Measurements from ENCODE around the gene GPATCH8. TPM values are rescaled to one million over a fixed set of nuclear protein-coding genes. Genes with fewer than 3 reads are reported as not detected.

The GPATCH8 gene
- total and polyA plus RNA-seq, 8 donors, result 5.2 to 58.2 (median 19.5) TPM

DNA sequence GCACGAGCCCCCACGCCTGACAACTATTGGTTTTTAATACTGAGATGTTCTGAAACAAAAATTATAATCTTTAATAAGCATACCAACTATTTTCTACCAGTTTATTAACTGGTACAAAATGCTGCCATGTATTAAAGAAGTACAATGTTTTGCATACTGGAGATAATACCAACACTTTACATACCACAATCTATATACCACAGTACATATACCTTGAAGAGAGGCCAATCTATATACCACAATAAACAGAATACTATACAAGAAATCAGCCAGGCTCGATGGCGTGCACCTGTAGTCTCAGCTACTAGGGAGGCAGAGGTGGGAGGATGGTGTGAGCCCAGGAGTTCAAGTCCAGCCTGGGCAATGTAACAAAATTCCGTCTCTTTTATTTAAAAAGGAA, 9.9 kb downstream of the GPATCH8 start:
- 88 to 93% (median 91%) methylated on average over 5 of the region's 5 CpGs for WGBS, 5 donors
- peaks cover 0 to 77% (median 14%) of the 10 kb centered on the region in 4 donors for H3K4me1 ChIP-seq
- H3K27ac ChIP-seq, result no peak overlapping the region
- intact Hi-C loops (cut with DNase I; ENCODE audit: low total_unique reads), result no loop called here
- peaks cover 0 to 12% (median 5%) of the 10 kb centered on the region in 4 donors for H3K36me3 ChIP-seq
- DNase-seq, result no peak
- no peak for TF ChIP-seq POLR2A (IDR thresholded peaks at IDR 0.05)
- no peak for TF ChIP-seq POLR2AphosphoS5 (IDR thresholded peaks at IDR 0.05)
- TF ChIP-seq, protein P1, sequence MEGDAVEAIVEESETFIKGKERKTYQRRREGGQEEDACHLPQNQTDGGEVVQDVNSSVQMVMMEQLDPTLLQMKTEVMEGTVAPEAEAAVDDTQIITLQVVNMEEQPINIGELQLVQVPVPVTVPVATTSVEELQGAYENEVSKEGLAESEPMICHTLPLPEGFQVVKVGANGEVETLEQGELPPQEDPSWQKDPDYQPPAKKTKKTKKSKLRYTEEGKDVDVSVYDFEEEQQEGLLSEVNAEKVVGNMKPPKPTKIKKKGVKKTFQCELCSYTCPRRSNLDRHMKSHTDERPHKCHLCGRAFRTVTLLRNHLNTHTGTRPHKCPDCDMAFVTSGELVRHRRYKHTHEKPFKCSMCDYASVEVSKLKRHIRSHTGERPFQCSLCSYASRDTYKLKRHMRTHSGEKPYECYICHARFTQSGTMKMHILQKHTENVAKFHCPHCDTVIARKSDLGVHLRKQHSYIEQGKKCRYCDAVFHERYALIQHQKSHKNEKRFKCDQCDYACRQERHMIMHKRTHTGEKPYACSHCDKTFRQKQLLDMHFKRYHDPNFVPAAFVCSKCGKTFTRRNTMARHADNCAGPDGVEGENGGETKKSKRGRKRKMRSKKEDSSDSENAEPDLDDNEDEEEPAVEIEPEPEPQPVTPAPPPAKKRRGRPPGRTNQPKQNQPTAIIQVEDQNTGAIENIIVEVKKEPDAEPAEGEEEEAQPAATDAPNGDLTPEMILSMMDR (IDR thresholded peaks at IDR 0.05), result no peak
- TF ChIP-seq EP300 (IDR thresholded peaks at IDR 0.05), result no peak
- H3K27me3 ChIP-seq, result no peaks in the 10 kb centered on the region
- no peak overlapping the region for H3K4me3 ChIP-seq
- H3K9me3 ChIP-seq, result no peaks in the 10 kb centered on the region

DNA sequence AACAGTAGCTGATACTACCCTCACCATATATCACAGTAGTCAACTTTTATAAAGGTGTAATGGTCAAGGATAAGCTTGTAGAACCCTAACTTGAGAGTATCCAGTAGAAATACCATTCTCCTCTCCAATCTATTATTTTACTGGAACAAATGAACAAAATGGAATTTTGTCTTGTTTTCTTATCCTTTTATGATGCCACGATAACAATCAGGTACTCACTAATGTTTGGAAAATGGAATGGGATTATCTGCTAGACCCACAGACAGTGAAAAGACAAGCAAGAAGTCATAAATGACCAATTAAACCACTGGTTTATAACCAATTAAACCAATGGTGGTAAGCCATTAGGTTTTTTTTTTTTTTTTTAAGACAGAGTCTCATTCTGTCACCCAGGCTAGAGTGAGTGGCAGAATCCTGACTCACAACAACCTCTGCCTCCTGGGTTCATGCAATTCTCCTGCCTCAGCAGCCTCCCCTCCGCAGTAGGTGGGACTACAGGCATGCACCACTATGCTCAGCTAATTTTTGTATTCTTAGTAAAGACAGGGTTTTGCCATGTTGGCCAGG, 10.4 kb downstream of the GPATCH8 start:
- TF ChIP-seq POLR2AphosphoS5 (IDR thresholded peaks at IDR 0.05), result no peak
- TF ChIP-seq, protein P1 (IDR thresholded peaks at IDR 0.05), result no peak
- TF ChIP-seq EP300 (IDR thresholded peaks at IDR 0.05), result no peak
- no peak for DNase-seq
- no peaks in the 10 kb centered on the region for H3K27me3 ChIP-seq
- H3K4me1 ChIP-seq, result peaks cover 0 to 75% (median 11%) of the 10 kb centered on the region in 4 donors
- no peak overlapping the region for H3K4me3 ChIP-seq
- WGBS, 5 donors, result 91 to 99% (median 95%) methylated on average over 2 of the region's 2 CpGs
- intact Hi-C loops (cut with DNase I; ENCODE audit: low total_unique reads), result no loop called here
- no peak overlapping the region for H3K27ac ChIP-seq
- H3K9me3 ChIP-seq, result no peaks in the 10 kb centered on the region
- H3K36me3 ChIP-seq, result peaks cover 0 to 12% (median 6%) of the 10 kb centered on the region in 4 donors

DNA sequence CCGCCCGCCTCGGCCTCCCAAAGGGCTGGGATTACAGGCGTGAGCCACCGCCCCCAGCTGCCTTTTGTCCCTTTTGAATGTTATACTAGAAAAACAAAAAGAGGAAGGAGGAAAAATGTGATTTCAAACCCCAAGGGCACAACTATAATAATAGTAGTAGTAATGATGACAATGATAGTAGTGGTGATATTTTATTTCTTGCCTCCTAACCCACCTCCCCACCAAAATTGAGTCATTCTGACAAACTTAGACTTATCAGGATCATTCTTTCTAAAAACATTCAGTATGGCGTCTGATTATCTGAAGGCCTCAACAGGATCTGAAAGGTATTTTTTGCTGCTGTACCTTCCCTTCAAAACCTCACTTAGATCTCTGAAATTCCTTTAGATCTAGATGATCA, 13.6 kb downstream of the GPATCH8 start:
- H3K27ac ChIP-seq, result no peak overlapping the region
- no peaks in the 10 kb centered on the region for H3K9me3 ChIP-seq
- H3K36me3 ChIP-seq, result peaks cover 0 to 12% (median 6%) of the 10 kb centered on the region in 4 donors
- H3K4me3 ChIP-seq, result no peak overlapping the region
- H3K4me1 ChIP-seq, result peaks cover 0 to 54% (median 9%) of the 10 kb centered on the region in 4 donors
- no peak for DNase-seq
- no peak for TF ChIP-seq EP300 (IDR thresholded peaks at IDR 0.05)
- no peak for TF ChIP-seq POLR2AphosphoS5 (IDR thresholded peaks at IDR 0.05)
- TF ChIP-seq, protein P1 (IDR thresholded peaks at IDR 0.05), result no peak
- TF ChIP-seq POLR2A (IDR thresholded peaks at IDR 0.05), result no peak
- intact Hi-C loops (cut with DNase I; ENCODE audit: low total_unique reads), result no loop called here
- H3K27me3 ChIP-seq, result no peaks in the 10 kb centered on the region
- WGBS, 5 donors, result 92 to 96% (median 93%) methylated on average over 6 of the region's 6 CpGs

DNA sequence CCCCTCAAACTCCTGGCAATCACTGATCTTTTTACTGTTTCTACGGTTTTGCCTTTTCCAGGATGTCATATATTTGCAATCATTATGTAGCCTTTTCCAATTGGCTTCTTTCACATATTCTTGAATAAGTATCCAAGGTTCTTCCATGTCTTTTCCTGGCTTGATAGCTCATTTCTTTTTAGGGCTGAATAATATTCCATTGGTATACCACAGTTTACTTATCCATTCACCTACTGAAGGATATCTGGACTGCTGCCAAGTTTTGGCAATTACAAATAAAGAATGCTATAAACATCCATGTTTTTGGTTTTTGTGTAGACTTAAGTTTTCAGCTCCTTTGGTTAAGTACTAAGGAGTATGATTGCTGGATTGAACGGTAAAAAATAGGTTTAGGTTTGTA, 16.0 kb downstream of the GPATCH8 start:
- intact Hi-C loops (cut with DNase I; ENCODE audit: low total_unique reads), result no loop called here
- Histone ChIP-seq H3K36me3 (peaks cover 0 to 12% (median 6%) of the 10 kb centered on the region in 4 donors), H3K4me1 (peaks cover 0 to 31% (median 5%) of the 10 kb centered on the region in 4 donors), H3K27ac (no peak overlapping the region), H3K9me3 (no peaks in the 10 kb centered on the region), H3K4me3 (no peak overlapping the region), H3K27me3 (no peaks in the 10 kb centered on the region)
- no peak for DNase-seq
- WGBS, 5 donors, result 87 to 92% (median 90%) methylated on average over 2 of the region's 2 CpGs
- TF ChIP-seq POLR2A (IDR thresholded peaks at IDR 0.05) (no peak), EP300 (IDR thresholded peaks at IDR 0.05) (no peak), POLR2AphosphoS5 (IDR thresholded peaks at IDR 0.05) (no peak)
- TF ChIP-seq, protein P1 (IDR thresholded peaks at IDR 0.05), result no peak
